Gastroesophageal sphincter (tissue), 4 donors: Measurements from ENCODE around the gene GRK5. TPM values are rescaled to one million over a fixed set of nuclear protein-coding genes. Genes with fewer than 3 reads are reported as not detected.
A peak's percentile ranks its signal among the peaks of the same experiment; 100 is the strongest.

ENCODE experiments used
- ATAC-seq: fragments of 150-250 bp; one replicate; pipeline ENCODE4 v1.9.1; 2016; ENCODE audit warnings: mild to moderate bottlenecking, moderate library complexity
- H3K27ac ChIP-seq, 4 donors: fragments of 200-600 bp; sonication (generic) in 3 of 4; 1 replicate in 3 of 4; 2 replicates in 1 of 4; pipeline ENCODE4 v1.5.1; 2016 to 2019
- H3K27me3 ChIP-seq: fragments of 200-600 bp; sonication (generic); one replicate; pipeline ENCODE4 v1.5.1; 2019
- H3K36me3 ChIP-seq, 2 donors: fragments of 200-600 bp; sonication (generic); one replicate each; pipeline ENCODE4 v1.5.1; 2019; ENCODE audit warnings: control low read depth in 1 of 2
- H3K4me1 ChIP-seq, 3 donors: fragments of 200-600 bp; sonication (generic); 1 replicate in 2 of 3; 2 replicates in 1 of 3; pipeline ENCODE4 v1.5.1; 2016 to 2019; ENCODE audit warnings: control low read depth in 2 of 3
- H3K4me3 ChIP-seq, 2 donors: fragments of 200-600 bp; sonication (generic); one replicate each; pipeline ENCODE4 v1.5.1; 2019; ENCODE audit warnings: mild to moderate bottlenecking in 1 of 2, moderate library complexity in 1 of 2
- H3K9me3 ChIP-seq, 3 donors: fragments of 200-600 bp; sonication (generic); one replicate each; pipeline ENCODE4 v1.5.1; 2017 to 2019; ENCODE audit warnings: control low read depth in 2 of 3
- CTCF ChIP-seq, 4 experiments: fragments of 200-600 bp in 2 of 4; fragments of 450-650 bp in 2 of 4; sonication (generic) in 1 of 4; IDR thresholded peaks; one replicate each; pipeline ENCODE4 v1.5.1; 2017 to 2019; ENCODE audit warnings: antibody characterized with exemption in 4 of 4, mild to moderate bottlenecking in 2 of 4, moderate library complexity in 2 of 4
- EP300 ChIP-seq: sonication (generic); formaldehyde crosslinking; IDR thresholded peaks from one replicate; pipeline ENCODE4 v1.6.1; 2017; ENCODE audit warnings: antibody characterized with exemption, mild to moderate bottlenecking
- POLR2A ChIP-seq, 2 donors: fragments of 450-650 bp; IDR thresholded peaks; one replicate each; pipeline ENCODE4 v1.6.1; 2017; ENCODE audit warnings: antibody characterized with exemption in 2 of 2, mild to moderate bottlenecking in 2 of 2, moderate library complexity in 1 of 2
- POLR2AphosphoS5 ChIP-seq: sonication (generic); formaldehyde crosslinking; IDR thresholded peaks from one replicate; pipeline ENCODE4 v1.6.1; 2017; ENCODE audit warnings: antibody characterized with exemption
- WGBS, 2 donors: methylation state at CpG; one replicate each; pipeline ENCODE4 v1.1.5; 2018; ENCODE audit warnings: low coverage in 1 of 2; 5-methylcytosine and 5-hydroxymethylcytosine counted together
- total RNA-seq, 4 donors: library from RNA; depleted of rRNA; stranded (reverse); fragments of >200 nt; gene quantifications; one replicate each; pipeline ENCODE4 v1.1.0, GENCODE V29; 2016

The GRK5 gene
- total RNA-seq, 4 donors from 2014 or later, result 28.8 to 71.6 (median 47.7) TPM

DNA sequence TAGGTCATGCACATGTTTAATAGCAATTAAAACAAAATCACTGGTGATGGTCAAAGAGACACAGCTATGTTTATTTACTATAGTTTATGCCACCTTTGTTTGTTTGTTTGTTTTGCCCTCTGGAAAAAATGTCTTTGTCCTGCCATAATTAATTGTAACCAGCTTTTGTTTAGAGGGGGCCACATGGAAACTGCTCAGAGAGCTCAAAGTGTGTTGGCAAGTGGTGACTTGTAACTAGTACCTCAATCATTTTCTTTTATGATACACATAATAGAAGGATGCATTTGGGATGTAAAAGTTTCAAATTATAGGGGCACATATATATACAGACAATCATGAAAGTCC is 40.2 kb downstream of the GRK5 start:
- ATAC-seq, result no peak
- H3K36me3 ChIP-seq, result no peaks in the 10 kb centered on the region
- TF ChIP-seq POLR2AphosphoS5 (no peak), EP300 (no peak), CTCF (IDR thresholded peaks at IDR 0.05) (no peak), POLR2A (IDR thresholded peaks at IDR 0.05) (no peak)
- H3K9me3 ChIP-seq, result no peaks in the 10 kb centered on the region
- H3K4me3 ChIP-seq, result no peak overlapping the region
- H3K27ac ChIP-seq, result peak overlapping the region in 3 of 4 donors; percentile 73 to 81 (median 78)
- no peaks in the 10 kb centered on the region for H3K27me3 ChIP-seq
- peaks cover 5 to 67% (median 30%) of the 10 kb centered on the region in 3 donors for H3K4me1 ChIP-seq

GRCh38 chr10:119248184-119248583 is 40.8 kb downstream of the GRK5 start:
- 78 to 85% methylated on average over 1 to 3 of the region's 3 CpGs for WGBS, 2 donors
- no peak for ATAC-seq
- Histone ChIP-seq H3K4me3 (no peak overlapping the region), H3K9me3 (no peaks in the 10 kb centered on the region), H3K36me3 (no peaks in the 10 kb centered on the region), H3K4me1 (peaks cover 11 to 67% (median 36%) of the 10 kb centered on the region in 3 donors), H3K27me3 (no peaks in the 10 kb centered on the region), H3K27ac (peak overlapping the region in 3 of 4 donors; percentile 73 to 81 (median 78))
- TF ChIP-seq POLR2A (IDR thresholded peaks at IDR 0.05) (no peak), EP300 (no peak), POLR2AphosphoS5 (no peak), CTCF (IDR thresholded peaks at IDR 0.05) (no peak)

- Histone ChIP-seq H3K27me3 (no peaks in the 10 kb centered on the region), H3K36me3 (no peaks in the 10 kb centered on the region), H3K27ac (peak overlapping the region in 3 of 4 donors; percentile 2 to 81 (median 78)), H3K4me3 (no peak overlapping the region), H3K4me1 (peaks cover 12 to 69% (median 38%) of the 10 kb centered on the region in 3 donors), H3K9me3 (no peaks in the 10 kb centered on the region)
- 81 to 92% methylated on average over 3 to 4 of the region's 4 CpGs for WGBS, 2 donors
- no peak for ATAC-seq
- no peak for TF ChIP-seq CTCF (IDR thresholded peaks at IDR 0.05)
- no peak for TF ChIP-seq EP300
- TF ChIP-seq POLR2A (IDR thresholded peaks at IDR 0.05), result no peak
- no peak for TF ChIP-seq POLR2AphosphoS5
These were observed 41.3 kb downstream of the GRK5 start for GRCh38 chr10:119248681-119249080.

GRCh38 chr10:119250641-119251314 is 43.4 kb downstream of the GRK5 start:
- no peaks in the 10 kb centered on the region for H3K27me3 ChIP-seq
- H3K9me3 ChIP-seq, result no peaks in the 10 kb centered on the region
- no peak overlapping the region for H3K4me3 ChIP-seq
- peak overlapping the region; percentile 58 to 90 (median 85) for H3K27ac ChIP-seq
- H3K4me1 ChIP-seq, result peaks cover 12 to 87% (median 48%) of the 10 kb centered on the region in 3 donors
- TF ChIP-seq CTCF (IDR thresholded peaks at IDR 0.05), result no peak
- TF ChIP-seq EP300, result no peak
- no peak for TF ChIP-seq POLR2AphosphoS5
- no peak for TF ChIP-seq POLR2A (IDR thresholded peaks at IDR 0.05)
- WGBS, 2 donors, result 23 to 31% methylated on average over 6 to 10 of the region's 10 CpGs
- ATAC-seq, result no peak
- no peaks in the 10 kb centered on the region for H3K36me3 ChIP-seq

DNA sequence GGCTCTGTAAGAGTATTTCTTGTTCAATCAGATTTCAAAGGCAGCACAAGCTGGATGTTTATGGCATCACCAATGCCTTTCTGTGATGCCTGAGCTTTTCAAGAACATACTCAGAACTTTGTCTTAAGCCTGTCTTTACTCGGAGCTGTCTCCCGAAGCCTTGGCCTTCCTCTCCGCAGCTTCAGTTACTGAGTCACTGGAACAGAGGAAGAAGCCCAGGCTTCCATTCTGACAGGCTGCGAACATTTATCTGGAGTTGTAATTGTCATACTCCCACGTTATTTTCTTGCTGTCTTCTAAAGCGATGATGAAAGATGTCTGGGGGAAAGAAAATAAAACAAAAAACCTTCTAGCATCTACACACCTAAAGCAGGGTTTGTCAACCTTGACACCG is 43.9 kb downstream of the GRK5 start:
- peaks cover 12 to 90% (median 48%) of the 10 kb centered on the region in 3 donors for H3K4me1 ChIP-seq
- no peak overlapping the region for H3K4me3 ChIP-seq
- H3K9me3 ChIP-seq, result no peaks in the 10 kb centered on the region
- TF ChIP-seq CTCF (IDR thresholded peaks at IDR 0.05) (no peak), EP300 (no peak), POLR2AphosphoS5 (peak; percentile 49)
- H3K27me3 ChIP-seq, result no peaks in the 10 kb centered on the region
- no peaks in the 10 kb centered on the region for H3K36me3 ChIP-seq
- ATAC-seq, result peak; percentile 20
- peak overlapping the region; percentile 58 to 90 (median 85) for H3K27ac ChIP-seq
- WGBS, 2 donors, result 18 to 19% methylated on average over 7 of the region's 7 CpGs
